Neural progenitor cell (in vitro differentiated cells): ENCODE data around the gene MYCT1. TPM values are rescaled to one million over a fixed set of nuclear protein-coding genes. Genes with fewer than 3 reads are reported as not detected.

ENCODE experiments used
- DNase-seq: peaks from one replicate; pipeline ENCODE4 v3.0.0-alpha.2; 2016; ENCODE audit warnings: low spot score
- H2AFZ ChIP-seq: fragments of 200-600 bp; sonication (generic); replicated peaks from 2 replicates; pipeline ENCODE4 v1.6.1; 2016; ENCODE audit warnings: antibody characterized with exemption
- H3F3A ChIP-seq: fragments of 200-600 bp; sonication (generic); 2 replicates; pipeline ENCODE4 v1.6.1; 2016; ENCODE audit warnings: antibody characterized with exemption, low read depth
- H3K27ac ChIP-seq: fragments of 200-600 bp; sonication (generic); 2 replicates; pipeline ENCODE4 v1.5.1; 2016; ENCODE audit warnings: mild to moderate bottlenecking
- H3K27me3 ChIP-seq: fragments of 200-600 bp; sonication (generic); 2 replicates; pipeline ENCODE4 v1.6.1; 2016; ENCODE audit warnings: mild to moderate bottlenecking, moderate library complexity
- H3K36me3 ChIP-seq: fragments of 200-600 bp; sonication (generic); 2 replicates; pipeline ENCODE4 v1.5.1; 2016
- H3K4me1 ChIP-seq: fragments of 200-600 bp; sonication (generic); 2 replicates; pipeline ENCODE4 v1.6.1; 2016; ENCODE audit warnings: mixed run types
- H3K4me2 ChIP-seq: fragments of 200-600 bp; sonication (generic); 2 replicates; pipeline ENCODE4 v1.6.1; 2016
- H3K4me3 ChIP-seq: fragments of 200-600 bp; sonication (generic); 2 replicates; pipeline ENCODE4 v1.5.1; 2016
- H3K79me2 ChIP-seq: fragments of 200-600 bp; sonication (generic); 2 replicates; pipeline ENCODE4 v1.6.1; 2016; ENCODE audit warnings: low read depth
- H3K9ac ChIP-seq: fragments of 200-600 bp; sonication (generic); 2 replicates; pipeline ENCODE4 v1.6.1; 2016
- H3K9me3 ChIP-seq: fragments of 200-600 bp; sonication (generic); 2 replicates; pipeline ENCODE4 v1.5.1; 2016; ENCODE audit warnings: low read depth
- H4K20me1 ChIP-seq: fragments of 200-600 bp; sonication (generic); 2 replicates; pipeline ENCODE4 v1.6.1; 2016; ENCODE audit warnings: low read depth
- H3K27ac Mint-ChIP-seq: 3 replicates; pipeline ENCODE4 v1.8.0; 2021; ENCODE audit warnings: mixed read lengths
- H3K27me3 Mint-ChIP-seq: 2 replicates; pipeline ENCODE4 v1.8.0; 2022; ENCODE audit warnings: low read depth, mild to moderate bottlenecking, inconsistent platforms, moderate library complexity, mixed read lengths; ENCODE audit not compliant: insufficient read depth
- H3K36me3 Mint-ChIP-seq: 3 replicates; pipeline ENCODE4 v1.8.0; 2021; ENCODE audit warnings: mixed read lengths
- H3K4me1 Mint-ChIP-seq: 3 replicates; pipeline ENCODE4 v1.8.0; 2021; ENCODE audit warnings: mixed read lengths
- H3K4me3 Mint-ChIP-seq: 3 replicates; pipeline ENCODE4 v1.8.0; 2021; ENCODE audit warnings: mild to moderate bottlenecking, moderate library complexity, mixed read lengths
- H3K9me3 Mint-ChIP-seq: 3 replicates; pipeline ENCODE4 v1.8.0; 2020; ENCODE audit warnings: mixed read lengths
- EZH2 ChIP-seq: fragments of 200-600 bp; sonication (generic); IDR thresholded peaks from 2 replicates; pipeline ENCODE4 v1.6.1; 2017; ENCODE audit warnings: antibody characterized with exemption, mild to moderate bottlenecking, moderate library complexity
- EZH2phosphoT487 ChIP-seq: fragments of 200-600 bp; sonication (generic); IDR thresholded peaks from 2 replicates; pipeline ENCODE4 v1.6.1; 2017; ENCODE audit warnings: antibody characterized with exemption
- total RNA-seq: library from RNA; depleted of rRNA; stranded (reverse); fragments of >200 nt; gene quantifications from 2 replicates; pipeline ENCODE4 v1.2.3, GENCODE V29; 2015; ENCODE audit warnings: low replicate concordance
- TF ChIP-seq, protein P1 (sequence below): fragments of 200-600 bp; sonication (generic); IDR thresholded peaks from 2 replicates; pipeline ENCODE4 v1.5.1; 2017; ENCODE audit warnings: antibody characterized with exemption, mild to moderate bottlenecking

MYCT1 gene
- not detected in 2 replicates for total RNA-seq

- no peak for DNase-seq
- Mint-ChIP-seq H3K27me3 (no peaks in the 10 kb centered on the region), H3K9me3 (no peaks in the 10 kb centered on the region), H3K36me3 (no peaks in the 10 kb centered on the region), H3K4me1 (no peaks in the 10 kb centered on the region), H3K4me3 (no peak within 1 kb of the TSS), H3K27ac (no peak within 1 kb of the TSS)
- TF ChIP-seq, protein P1, sequence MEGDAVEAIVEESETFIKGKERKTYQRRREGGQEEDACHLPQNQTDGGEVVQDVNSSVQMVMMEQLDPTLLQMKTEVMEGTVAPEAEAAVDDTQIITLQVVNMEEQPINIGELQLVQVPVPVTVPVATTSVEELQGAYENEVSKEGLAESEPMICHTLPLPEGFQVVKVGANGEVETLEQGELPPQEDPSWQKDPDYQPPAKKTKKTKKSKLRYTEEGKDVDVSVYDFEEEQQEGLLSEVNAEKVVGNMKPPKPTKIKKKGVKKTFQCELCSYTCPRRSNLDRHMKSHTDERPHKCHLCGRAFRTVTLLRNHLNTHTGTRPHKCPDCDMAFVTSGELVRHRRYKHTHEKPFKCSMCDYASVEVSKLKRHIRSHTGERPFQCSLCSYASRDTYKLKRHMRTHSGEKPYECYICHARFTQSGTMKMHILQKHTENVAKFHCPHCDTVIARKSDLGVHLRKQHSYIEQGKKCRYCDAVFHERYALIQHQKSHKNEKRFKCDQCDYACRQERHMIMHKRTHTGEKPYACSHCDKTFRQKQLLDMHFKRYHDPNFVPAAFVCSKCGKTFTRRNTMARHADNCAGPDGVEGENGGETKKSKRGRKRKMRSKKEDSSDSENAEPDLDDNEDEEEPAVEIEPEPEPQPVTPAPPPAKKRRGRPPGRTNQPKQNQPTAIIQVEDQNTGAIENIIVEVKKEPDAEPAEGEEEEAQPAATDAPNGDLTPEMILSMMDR, result no peak
- TF ChIP-seq EZH2, result no peak
- TF ChIP-seq EZH2phosphoT487, result no peak
- H3K36me3 ChIP-seq, result no peaks in the 10 kb centered on the region
- H3F3A ChIP-seq, result no peaks in the 10 kb centered on the region
- H3K9me3 ChIP-seq, result no peaks in the 10 kb centered on the region
- no peaks in the 10 kb centered on the region for H3K27me3 ChIP-seq
- no peak within 1 kb of the TSS for H3K9ac ChIP-seq
- no peak within 1 kb of the TSS for H3K4me3 ChIP-seq
- no peak within 1 kb of the TSS for H3K27ac ChIP-seq
- H3K4me1 ChIP-seq, result no peaks in the 10 kb centered on the region
- no peaks in the 10 kb centered on the region for H4K20me1 ChIP-seq
- no peak within 1 kb of the TSS for H3K4me2 ChIP-seq
- no peak within 1 kb of the TSS for H2AFZ ChIP-seq
- no peaks in the 10 kb centered on the region for H3K79me2 ChIP-seq
Observed at GRCh38 chr6:152697634-152698033, at the start of gene MYCT1. Gene MYCT1 (plus strand): TSS chr6:152697897. CDS start chr6:152697903, 6 bp downstream.

- Mint-ChIP-seq H3K27me3 (peaks cover 2% of the 10 kb centered on the region), H3K9me3 (no peaks in the 10 kb centered on the region), H3K36me3 (no peaks in the 10 kb centered on the region), H3K4me1 (no peaks in the 10 kb centered on the region), H3K4me3 (no peak overlapping the region), H3K27ac (no peak overlapping the region)
- Histone ChIP-seq H3K27ac (no peak overlapping the region), H3F3A (no peaks in the 10 kb centered on the region), H4K20me1 (no peaks in the 10 kb centered on the region), H2AFZ (no peak overlapping the region), H3K4me1 (no peaks in the 10 kb centered on the region), H3K4me2 (no peak overlapping the region), H3K36me3 (no peaks in the 10 kb centered on the region), H3K9ac (no peak overlapping the region), H3K4me3 (no peak overlapping the region), H3K9me3 (no peaks in the 10 kb centered on the region), H3K79me2 (no peaks in the 10 kb centered on the region), H3K27me3 (no peaks in the 10 kb centered on the region)
- TF ChIP-seq, protein P1, result no peak
- no peak for TF ChIP-seq EZH2
- TF ChIP-seq EZH2phosphoT487, result no peak
- DNase-seq, result no peak
Observed at GRCh38 chr6:152648105-152648504, 49.6 kb upstream of the MYCT1 start.

- H2AFZ ChIP-seq, result no peak overlapping the region
- no peaks in the 10 kb centered on the region for H3K79me2 ChIP-seq
- H3K4me1 Mint-ChIP-seq, result no peaks in the 10 kb centered on the region
- no peaks in the 10 kb centered on the region for H3K9me3 Mint-ChIP-seq
- H3K27me3 Mint-ChIP-seq, result peaks cover under 1% of the 10 kb centered on the region
- H3K27ac Mint-ChIP-seq, result no peak overlapping the region
- no peaks in the 10 kb centered on the region for H3K4me1 ChIP-seq
- H3K4me3 ChIP-seq, result no peak overlapping the region
- DNase-seq, result no peak
- no peaks in the 10 kb centered on the region for H3K36me3 Mint-ChIP-seq
- H3F3A ChIP-seq, result no peaks in the 10 kb centered on the region
- no peak overlapping the region for H3K4me2 ChIP-seq
- no peaks in the 10 kb centered on the region for H4K20me1 ChIP-seq
- H3K9ac ChIP-seq, result no peak overlapping the region
- no peak overlapping the region for H3K27ac ChIP-seq
- no peak overlapping the region for H3K4me3 Mint-ChIP-seq
- TF ChIP-seq EZH2phosphoT487 (no peak), EZH2 (no peak)
- TF ChIP-seq, protein P1, result no peak
- no peaks in the 10 kb centered on the region for H3K27me3 ChIP-seq
- H3K9me3 ChIP-seq, result no peaks in the 10 kb centered on the region
- no peaks in the 10 kb centered on the region for H3K36me3 ChIP-seq
Observed at GRCh38 chr6:152651986-152652385, 45.7 kb upstream of the MYCT1 start.
